H1 (cell line): ENCODE data around the gene SPDYE4. TPM values are rescaled to one million over a fixed set of nuclear protein-coding genes. Genes with fewer than 3 reads are reported as not detected.

Experiments used
- CTCF ChIA-PET: fragments of 300-600 bp; sonication (Branson Sonifier 250); formaldehyde crosslinking; loops from one replicate; lab custom pipeline; 2021; ENCODE audit not compliant: partially characterized antibody; lab: Charles Lee
- POLR2A ChIA-PET: fragments of 300-600 bp; sonication (Branson Sonifier 250); formaldehyde crosslinking; loops from one replicate; lab custom pipeline; 2021; ENCODE audit warnings: inconsistent platforms; ENCODE audit not compliant: partially characterized antibody; lab: Charles Lee
- DNase-seq, 2 experiments: peaks; one replicate each; pipeline versions ENCODE4 v3.0.0 to v3.0.0-alpha.2; 2010 to 2022; ENCODE audit warnings: low spot score in 2 of 2, low read depth in 1 of 2, mixed read lengths in 1 of 2
- FAIRE-seq: peaks from 2 replicates; lab custom pipeline; 2011; peaks lifted over from hg19 to GRCh38; lab: Jason Lieb, UNC
- H2AFZ ChIP-seq: 2 replicates; pipeline ENCODE4 v1.8.1; 2012; ENCODE audit warnings: low read length, inconsistent platforms
- H2AK5ac ChIP-seq: 2 replicates; pipeline ENCODE4 v1.6.1; 2013; ENCODE audit warnings: low read depth, low read length
- H2BK120ac ChIP-seq: replicated peaks from 2 replicates; pipeline ENCODE3; 2013; ENCODE audit warnings: low read depth, low read length, inconsistent platforms
- H2BK12ac ChIP-seq: 2 replicates; pipeline ENCODE4 v1.6.1; 2013; ENCODE audit warnings: low read depth, low read length
- H2BK15ac ChIP-seq: 2 replicates; pipeline ENCODE4 v1.6.1; 2013; ENCODE audit warnings: low read length
- H2BK20ac ChIP-seq: 2 replicates; pipeline ENCODE4 v1.6.1; 2013; ENCODE audit warnings: low read length
- H2BK5ac ChIP-seq: 2 replicates; pipeline ENCODE4 v1.6.1; 2013; ENCODE audit warnings: low read depth, low read length
- H3K14ac ChIP-seq: 2 replicates; pipeline ENCODE4 v1.6.1; 2013; ENCODE audit warnings: inconsistent platforms; ENCODE audit not compliant: insufficient read length
- H3K18ac ChIP-seq: 2 replicates; pipeline ENCODE4 v1.6.1; 2013; ENCODE audit warnings: low read length; ENCODE audit errors: extremely low read depth
- H3K23ac ChIP-seq: 2 replicates; pipeline ENCODE4 v1.6.1; 2013; ENCODE audit warnings: inconsistent platforms; ENCODE audit not compliant: insufficient read length
- H3K23me2 ChIP-seq: 2 replicates; pipeline ENCODE4 v1.6.1; 2013; ENCODE audit warnings: low read depth, low read length
- H3K27ac ChIP-seq: 2 replicates; pipeline ENCODE4 v1.6.1; 2011; ENCODE audit warnings: low read depth, low read length, inconsistent platforms
- H3K27me3 ChIP-seq, 4 experiments: replicated peaks in 1 of 4; 1 replicate in 1 of 4; 2 replicates in 3 of 4; pipeline versions ENCODE4 v1.6.1 to v1.8.1; 2011 to 2013; ENCODE audit warnings: low read length in 3 of 4, mild to moderate bottlenecking in 3 of 4, inconsistent platforms in 2 of 4, mixed read lengths in 2 of 4, moderate library complexity in 1 of 4; ENCODE audit not compliant: control insufficient read depth in 3 of 4, insufficient read depth in 3 of 4; ENCODE audit errors: extremely low read depth in 1 of 4
- H3K36me3 ChIP-seq, 4 experiments: 2 replicates each; pipeline versions ENCODE4 v1.6.1 to v1.8.1; 2011 to 2013; ENCODE audit warnings: mild to moderate bottlenecking in 4 of 4, low read length in 3 of 4, moderate library complexity in 2 of 4, control low read depth in 1 of 4, inconsistent platforms in 1 of 4; ENCODE audit not compliant: insufficient read depth in 4 of 4, control insufficient read depth in 2 of 4
- H3K4ac ChIP-seq: replicated peaks from 2 replicates; pipeline ENCODE3; 2013; ENCODE audit warnings: low read length, low read depth, mixed read lengths, inconsistent platforms; ENCODE audit not compliant: insufficient read length
- H3K4me1 ChIP-seq, 4 experiments: replicated peaks in 1 of 4; 1 replicate in 1 of 4; 2 replicates in 3 of 4; pipeline versions ENCODE4 v1.6.1 to v1.8.1; 2011 to 2013; ENCODE audit warnings: low read length in 3 of 4, inconsistent platforms in 2 of 4, mixed read lengths in 1 of 4; ENCODE audit not compliant: insufficient read depth in 4 of 4, control insufficient read depth in 3 of 4
- H3K4me2 ChIP-seq, 2 experiments: 2 replicates each; pipeline versions ENCODE4 v1.6.1 to v1.8.1; 2011 to 2013; ENCODE audit warnings: low read depth in 2 of 2, low read length in 2 of 2, control low read depth in 1 of 2, inconsistent platforms in 1 of 2, mild to moderate bottlenecking in 1 of 2; ENCODE audit not compliant: insufficient read depth in 1 of 2
- H3K4me3 ChIP-seq, 4 experiments: fragments of 200-600, 300-600 bp in 1 of 4; sonication (generic), shearing (Covaris generic), sonication (Bioruptor Twin) in 1 of 4; 2 replicates each; pipeline versions ENCODE4 v1.5.1 to v1.8.1; 2011 to 2016; ENCODE audit warnings: low read length in 4 of 4, low read depth in 3 of 4, control low read depth in 2 of 4, inconsistent platforms in 2 of 4, mild to moderate bottlenecking in 2 of 4, mixed read lengths in 1 of 4, moderate library complexity in 1 of 4; ENCODE audit not compliant: insufficient read depth in 2 of 4; ENCODE audit errors: extremely low read depth in 1 of 4
- H3K56ac ChIP-seq: replicated peaks from 2 replicates; pipeline ENCODE3; 2013; ENCODE audit warnings: low read depth, mild to moderate bottlenecking, mixed read lengths, low read length, inconsistent platforms; ENCODE audit not compliant: insufficient read length
- H3K79me1 ChIP-seq: 2 replicates; pipeline ENCODE4 v1.6.1; 2013; ENCODE audit warnings: low read depth, low read length, control low read depth
- H3K79me2 ChIP-seq, 2 experiments: 2 replicates each; pipeline versions ENCODE4 v1.6.1 to v1.8.1; 2012 to 2013; ENCODE audit warnings: low read length in 2 of 2, mild to moderate bottlenecking in 2 of 2, inconsistent platforms in 1 of 2; ENCODE audit not compliant: insufficient read depth in 2 of 2, control insufficient read depth in 1 of 2
- H3K9ac ChIP-seq, 4 experiments: replicated peaks in 1 of 4; 1 replicate in 1 of 4; 2 replicates in 3 of 4; pipeline versions ENCODE4 v1.6.1 to v1.8.1; 2011 to 2013; ENCODE audit warnings: low read depth in 3 of 4, low read length in 3 of 4, control low read depth in 2 of 4, mild to moderate bottlenecking in 2 of 4, moderate library complexity in 2 of 4, inconsistent platforms in 1 of 4; ENCODE audit errors: extremely low read depth in 1 of 4
- H3K9me3 ChIP-seq, 2 experiments: 2 replicates each; pipeline versions ENCODE4 v1.6.1 to v1.8.1; 2012 to 2013; ENCODE audit warnings: mild to moderate bottlenecking in 2 of 2, moderate library complexity in 2 of 2, control low read depth in 1 of 2, inconsistent platforms in 1 of 2, low read depth in 1 of 2, low read length in 1 of 2, mixed read lengths in 1 of 2; ENCODE audit not compliant: insufficient read depth in 2 of 2
- H4K20me1 ChIP-seq, 2 experiments: replicated peaks in 1 of 2; 2 replicates each; pipeline versions ENCODE3 to v1.8.1; 2011 to 2013; ENCODE audit warnings: inconsistent platforms in 2 of 2, low read length in 2 of 2, mild to moderate bottlenecking in 1 of 2; ENCODE audit not compliant: insufficient read depth in 2 of 2, control insufficient read depth in 1 of 2
- H4K5ac ChIP-seq: 2 replicates; pipeline ENCODE4 v1.6.1; 2013; ENCODE audit warnings: low read length, low read depth, mixed read lengths, inconsistent platforms; ENCODE audit not compliant: insufficient read length
- H4K8ac ChIP-seq: 2 replicates; pipeline ENCODE4 v1.8.0; 2013; ENCODE audit warnings: mild to moderate bottlenecking, moderate library complexity, low read length, inconsistent platforms; ENCODE audit not compliant: insufficient read depth; ENCODE audit errors: extremely low read depth
- H4K91ac ChIP-seq: replicated peaks from 2 replicates; pipeline ENCODE3; 2013; ENCODE audit warnings: low read length, mixed read lengths, inconsistent platforms; ENCODE audit not compliant: insufficient read length
- BACH1 ChIP-seq: IDR thresholded peaks from 2 replicates; pipeline ENCODE4 v1.6.1; 2012; ENCODE audit warnings: low read length, improper control_type of control experiment
- CBX8 ChIP-seq: fragments of 300-800, 300-1000 bp; sonication (generic); IDR thresholded peaks from 2 replicates; pipeline ENCODE4 v1.7.1; 2016; ENCODE audit warnings: low read depth, low read length, borderline replicate concordance
- E2F6 ChIP-seq: IDR thresholded peaks from 2 replicates; pipeline ENCODE4 v1.6.1; 2012; ENCODE audit warnings: inconsistent platforms
- GABPA ChIP-seq: IDR thresholded peaks from 2 replicates; pipeline ENCODE4 v1.6.1; 2011; ENCODE audit warnings: mild to moderate bottlenecking, low read length, moderate library complexity, borderline replicate concordance; ENCODE audit not compliant: insufficient read depth
- KDM1A ChIP-seq: fragments of 200-600, 300-600 bp; sonication (generic); IDR thresholded peaks from 2 replicates; pipeline ENCODE4 v1.7.1; 2016; ENCODE audit warnings: mild to moderate bottlenecking, low read length, borderline replicate concordance
- SAP30 ChIP-seq: fragments of 300-600 bp; sonication (generic); IDR thresholded peaks from 2 replicates; pipeline ENCODE4 v1.7.1; 2012; ENCODE audit warnings: low read length, moderate library complexity, mild to moderate bottlenecking, inconsistent platforms; ENCODE audit not compliant: insufficient read depth, insufficient replicate concordance
- TAF7 ChIP-seq: optimal IDR thresholded peaks from 2 replicates; pipeline ENCODE3; 2011; ENCODE audit warnings: low read depth, mild to moderate bottlenecking, inconsistent platforms, low read length, moderate library complexity, borderline replicate concordance
- TBP ChIP-seq: IDR thresholded peaks from 2 replicates; pipeline ENCODE4 v1.6.1; 2011; ENCODE audit warnings: low read depth, low read length, improper control_type of control experiment
- YY1 ChIP-seq: IDR thresholded peaks from 2 replicates; pipeline ENCODE4 v1.6.1; 2011; ENCODE audit warnings: low read depth, mild to moderate bottlenecking, low read length
- WGBS, 2 experiments: shearing (Covaris generic) in 1 of 2; methylation state at CpG; one replicate each; pipeline versions ENCODE4 v1.1.6 to v1.1.7; 2013 to 2015; ENCODE audit warnings: low lambda C conversion rate in 2 of 2, mixed read lengths in 2 of 2, inconsistent platforms in 1 of 2, low coverage in 1 of 2, missing lambda C conversion rate in 1 of 2; ENCODE audit not compliant: insufficient replicate concordance in 2 of 2, insufficient coverage in 1 of 2, insufficient read length in 1 of 2; ENCODE audit errors: extremely low coverage in 1 of 2, missing lambda C conversion rate in 1 of 2; 5-methylcytosine and 5-hydroxymethylcytosine counted together
- polyA plus RNA-seq, 7 experiments: library from polyadenylated mRNA; depleted of rRNA in 3 of 7; stranded (reverse) in 5 of 7; unstranded in 2 of 7; fragments of >200 nt in 5 of 7; fragments of 200-250 nt in 2 of 7; gene quantifications; 1 replicate in 5 of 7; 2 replicates in 1 of 7; 4 replicates in 1 of 7; pipeline versions ENCODE4 v1.2.1 to v1.2.3, GENCODE V29; 2011 to 2013; ENCODE audit warnings: missing spikeins in 2 of 7, mixed read lengths in 2 of 7
- total RNA-seq: library from RNA; stranded (reverse); fragmentation: NEBNext Ultra II Directional; extraction: Animal tissue kit (Norgen Biotek cat#: 25700); gene quantifications from 2 replicates; pipeline ENCODE4 v1.2.1, GENCODE V29; 2021
- TF ChIP-seq, protein P1 (sequence below), 3 experiments: IDR thresholded peaks; 1 replicate in 2 of 3; 2 replicates in 1 of 3; pipeline versions ENCODE4 v1.5.1 to v1.6.1; 2011; ENCODE audit warnings: low read length in 3 of 3, mild to moderate bottlenecking in 3 of 3, inconsistent platforms in 2 of 3, low read depth in 1 of 3, moderate library complexity in 1 of 3; ENCODE audit not compliant: insufficient read depth in 1 of 3; ENCODE audit errors: control extremely low read depth in 1 of 3

Gene SPDYE4
- total and polyA plus RNA-seq, 2 of the 8 experiments (the other 6 are each of a cell fraction or from before 2014, with no cell fraction given) = not detected

- no peak overlapping the region for H3K4me2 ChIP-seq
- H3K23ac ChIP-seq = no peak overlapping the region
- FAIRE-seq = no peak
- peaks cover 0 to 2% of the 10 kb centered on the region in 2 experiments for H4K20me1 ChIP-seq
- H2AFZ ChIP-seq = no peak overlapping the region
- H4K5ac ChIP-seq = no peak overlapping the region
- no peak overlapping the region for H4K8ac ChIP-seq
- H2BK120ac ChIP-seq = no peak overlapping the region
- H3K9me3 ChIP-seq = no peaks in the 10 kb centered on the region
- H3K27me3 ChIP-seq = no peaks in the 10 kb centered on the region
- H2BK12ac ChIP-seq = no peak overlapping the region
- H2AK5ac ChIP-seq = no peak overlapping the region
- H4K91ac ChIP-seq = no peak overlapping the region
- no peak overlapping the region for H3K4ac ChIP-seq
- H3K27ac ChIP-seq = no peak overlapping the region
- H3K79me1 ChIP-seq = no peaks in the 10 kb centered on the region
- no peaks in the 10 kb centered on the region for H3K36me3 ChIP-seq
- no peak overlapping the region for H3K56ac ChIP-seq
- H3K14ac ChIP-seq = no peak overlapping the region
- no peak overlapping the region for H2BK20ac ChIP-seq
- CTCF ChIA-PET = interaction anchor here (1.0 to 1.1 kb wide), 2 partner anchors 13 to 75 kb away, joined by 3 to 4 read pairs; no protein-coding TSS in a partner anchor
- POLR2A ChIA-PET = interaction anchor here (6.3 kb wide), 1 partner anchor 14 kb away, joined by 33 read pairs; no protein-coding TSS in a partner anchor
- peaks cover 0 to 2% (median 0%) of the 10 kb centered on the region in 4 experiments; a peak in 1 of 7 replicates for H3K4me1 ChIP-seq
- DNase-seq = no peak
- no peak overlapping the region for H3K9ac ChIP-seq
- H3K18ac ChIP-seq = no peak overlapping the region
- H3K23me2 ChIP-seq = 0 out of 2 replicates have a peak, but pooled peaks cover 2% of the 10 kb centered on the region
- WGBS, 2 experiments = 97% methylated on average over 5 of the region's 5 CpGs; no CpG with 5 or more reads in 1 of the 2 experiments
- no peak overlapping the region for H2BK15ac ChIP-seq
- H3K4me3 ChIP-seq = no peak overlapping the region
- no peaks in the 10 kb centered on the region for H3K79me2 ChIP-seq
- H2BK5ac ChIP-seq = no peak overlapping the region
- TF ChIP-seq CBX8 (no peak), BACH1 (no peak), TAF7 (no peak), YY1 (no peak), GABPA (no peak), E2F6 (no peak), KDM1A (no peak), SAP30 (no peak), TBP (no peak)
- TF ChIP-seq, protein P1, sequence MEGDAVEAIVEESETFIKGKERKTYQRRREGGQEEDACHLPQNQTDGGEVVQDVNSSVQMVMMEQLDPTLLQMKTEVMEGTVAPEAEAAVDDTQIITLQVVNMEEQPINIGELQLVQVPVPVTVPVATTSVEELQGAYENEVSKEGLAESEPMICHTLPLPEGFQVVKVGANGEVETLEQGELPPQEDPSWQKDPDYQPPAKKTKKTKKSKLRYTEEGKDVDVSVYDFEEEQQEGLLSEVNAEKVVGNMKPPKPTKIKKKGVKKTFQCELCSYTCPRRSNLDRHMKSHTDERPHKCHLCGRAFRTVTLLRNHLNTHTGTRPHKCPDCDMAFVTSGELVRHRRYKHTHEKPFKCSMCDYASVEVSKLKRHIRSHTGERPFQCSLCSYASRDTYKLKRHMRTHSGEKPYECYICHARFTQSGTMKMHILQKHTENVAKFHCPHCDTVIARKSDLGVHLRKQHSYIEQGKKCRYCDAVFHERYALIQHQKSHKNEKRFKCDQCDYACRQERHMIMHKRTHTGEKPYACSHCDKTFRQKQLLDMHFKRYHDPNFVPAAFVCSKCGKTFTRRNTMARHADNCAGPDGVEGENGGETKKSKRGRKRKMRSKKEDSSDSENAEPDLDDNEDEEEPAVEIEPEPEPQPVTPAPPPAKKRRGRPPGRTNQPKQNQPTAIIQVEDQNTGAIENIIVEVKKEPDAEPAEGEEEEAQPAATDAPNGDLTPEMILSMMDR (IDR thresholded peaks at IDR 0.05; ENCODE audit: control extremely low read depth in 1 of 3, insufficient read depth in 1 of 3, low read depth in 1 of 3, low read length in 3 of 3) = no peak
These were observed 47.5 kb downstream of the SPDYE4 start for GRCh38 chr17:8710813-8711212.
